PFSK-1 (cell line): Measurements from ENCODE around the gene FANK1.

Experiments
- FOXP2 ChIP-seq: optimal IDR thresholded peaks from 2 replicates; pipeline ENCODE3; 2011; ENCODE audit warnings: borderline replicate concordance, control low read depth, inconsistent platforms; ENCODE audit not compliant: insufficient read depth; ENCODE audit errors: extremely low read length, extremely low read depth
- POLR2AphosphoS5 ChIP-seq: IDR thresholded peaks from 2 replicates; pipeline ENCODE4 v1.6.1; 2012; ENCODE audit warnings: low read depth, mild to moderate bottlenecking, control low read depth, low read length, moderate library complexity
- REST ChIP-seq, 2 experiments: IDR thresholded peaks; 2 replicates each; pipeline versions ENCODE4 v1.6.1 to v1.8.0; 2011 to 2012; ENCODE audit warnings: low read depth in 2 of 2, low read length in 2 of 2, control low read depth in 1 of 2, inconsistent platforms in 1 of 2, mild to moderate bottlenecking in 1 of 2, moderate library complexity in 1 of 2; ENCODE audit not compliant: insufficient read depth in 1 of 2
- SIN3A ChIP-seq: IDR thresholded peaks from 2 replicates; pipeline ENCODE4 v1.6.1; 2012; ENCODE audit warnings: mild to moderate bottlenecking, low read length, moderate library complexity, borderline replicate concordance; ENCODE audit not compliant: insufficient read depth
- TAF1 ChIP-seq: IDR thresholded peaks from 2 replicates; pipeline ENCODE4 v1.6.1; 2012; ENCODE audit warnings: low read length, control low read depth, borderline replicate concordance; ENCODE audit not compliant: insufficient read depth

The FANK1 gene

DNA sequence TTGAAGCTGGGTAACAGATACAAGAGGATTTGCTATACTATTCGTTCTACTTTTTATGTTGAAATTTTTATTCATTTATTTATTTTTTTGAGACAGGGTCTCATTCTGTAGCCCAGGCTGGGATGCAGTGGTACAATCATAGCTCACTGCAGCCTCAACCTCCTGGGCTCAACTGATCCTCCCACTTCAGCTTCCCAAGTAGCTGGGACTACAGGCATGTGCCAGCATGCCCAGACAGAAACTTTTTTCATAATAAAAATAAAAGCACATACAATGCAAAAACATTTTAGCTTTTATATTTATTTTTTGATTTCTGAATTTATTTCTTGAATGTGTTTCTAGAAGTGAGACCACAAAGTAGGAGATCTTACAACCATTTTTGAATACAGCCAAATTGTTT is 71.2 kb downstream of the FANK1 start:
- no peak for TF ChIP-seq SIN3A
- no peak for TF ChIP-seq TAF1
- TF ChIP-seq FOXP2: no peak

- TF ChIP-seq SIN3A (no peak), REST (IDR thresholded peaks at IDR 0.05; ENCODE audit: insufficient read depth in 1 of 2, low read depth in 2 of 2, low read length in 2 of 2) (no peak), TAF1 (no peak), FOXP2 (no peak), POLR2AphosphoS5 (no peak)
Measured at GRCh38 chr10:125976960-125977605, 80.7 kb downstream of the FANK1 start.

DNA sequence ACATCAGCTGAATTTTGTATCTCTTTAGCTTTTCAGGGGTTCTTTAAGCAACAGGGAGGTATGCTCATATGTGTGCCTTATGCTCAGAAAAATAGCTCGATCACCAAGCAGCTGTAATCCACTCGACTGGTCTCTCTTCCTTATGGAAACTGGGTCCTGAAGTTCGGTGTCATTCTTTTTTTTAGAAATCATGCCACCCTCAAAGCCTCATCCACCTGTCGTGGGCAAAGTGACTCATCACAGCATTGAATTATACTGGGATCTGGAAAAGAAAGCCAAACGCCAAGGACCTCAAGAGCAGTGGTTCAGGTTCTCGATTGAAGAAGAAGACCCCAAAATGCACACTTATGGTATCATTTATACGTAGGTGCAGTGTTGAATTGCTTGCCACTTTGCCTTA is 83.6 kb downstream of the FANK1 start:
- TF ChIP-seq FOXP2 (no peak), TAF1 (no peak), REST (IDR thresholded peaks at IDR 0.05; ENCODE audit: insufficient read depth in 1 of 2, low read depth in 2 of 2, low read length in 2 of 2) (no peak), SIN3A (no peak), POLR2AphosphoS5 (no peak)

DNA sequence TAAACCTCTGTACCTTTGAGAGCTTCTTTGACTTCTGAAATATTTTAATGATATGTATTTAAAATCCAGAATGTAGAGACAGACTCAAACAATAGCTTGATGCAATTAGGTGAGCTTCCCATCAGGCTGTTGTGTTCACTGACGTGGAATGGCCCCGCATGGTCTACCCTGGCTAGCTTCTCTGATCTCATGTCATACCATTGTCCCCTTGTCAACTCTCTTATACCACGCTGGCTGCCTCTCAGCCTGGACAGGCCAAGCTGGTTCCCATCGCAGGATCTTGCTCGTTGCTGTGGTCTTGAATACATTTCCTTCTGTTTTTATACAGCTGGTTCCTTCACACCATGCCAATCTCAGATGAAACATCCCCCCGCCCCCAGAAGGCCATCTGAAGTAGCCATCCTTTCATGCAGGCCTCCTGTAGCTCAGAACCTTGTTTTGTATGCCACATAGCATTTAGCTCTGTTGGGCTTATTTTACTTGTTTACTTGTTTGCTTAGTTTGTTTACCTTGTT is 84.2 kb downstream of the FANK1 start:
- TF ChIP-seq TAF1: no peak
- TF ChIP-seq FOXP2: no peak
- TF ChIP-seq REST (IDR thresholded peaks at IDR 0.05; ENCODE audit: insufficient read depth in 1 of 2, low read depth in 2 of 2, low read length in 2 of 2): no peak
- no peak for TF ChIP-seq POLR2AphosphoS5
- no peak for TF ChIP-seq SIN3A

- TF ChIP-seq SIN3A: no peak
- no peak for TF ChIP-seq POLR2AphosphoS5
- no peak for TF ChIP-seq FOXP2
- no peak for TF ChIP-seq TAF1
- TF ChIP-seq REST (IDR thresholded peaks at IDR 0.05; ENCODE audit: insufficient read depth in 1 of 2, low read depth in 2 of 2, low read length in 2 of 2): no peak
Measured at GRCh38 chr10:125982260-125982948, 86.0 kb downstream of the FANK1 start.
